H1 (cell line): ENCODE results near the gene SLC35F3. TPM values are rescaled to one million over a fixed set of nuclear protein-coding genes. Genes with fewer than 3 reads are reported as not detected.

Source experiments
- CTCF ChIA-PET: fragments of 300-600 bp; sonication (Branson Sonifier 250); formaldehyde crosslinking; loops from one replicate; lab custom pipeline; 2021; ENCODE audit not compliant: partially characterized antibody; lab: Charles Lee
- POLR2A ChIA-PET: fragments of 300-600 bp; sonication (Branson Sonifier 250); formaldehyde crosslinking; loops from one replicate; lab custom pipeline; 2021; ENCODE audit warnings: inconsistent platforms; ENCODE audit not compliant: partially characterized antibody; lab: Charles Lee
- DNase-seq, 2 experiments: peaks; one replicate each; pipeline versions ENCODE4 v3.0.0 to v3.0.0-alpha.2; 2010 to 2022; ENCODE audit warnings: low spot score in 2 of 2, low read depth in 1 of 2, mixed read lengths in 1 of 2
- FAIRE-seq: peaks from 2 replicates; lab custom pipeline; 2011; peaks lifted over from hg19 to GRCh38; lab: Jason Lieb, UNC
- H2AFZ ChIP-seq: 2 replicates; pipeline ENCODE4 v1.8.1; 2012; ENCODE audit warnings: low read length, inconsistent platforms
- H2AK5ac ChIP-seq: 2 replicates; pipeline ENCODE4 v1.6.1; 2013; ENCODE audit warnings: low read depth, low read length
- H2BK120ac ChIP-seq: replicated peaks from 2 replicates; pipeline ENCODE3; 2013; ENCODE audit warnings: low read depth, low read length, inconsistent platforms
- H2BK12ac ChIP-seq: 2 replicates; pipeline ENCODE4 v1.6.1; 2013; ENCODE audit warnings: low read depth, low read length
- H2BK15ac ChIP-seq: 2 replicates; pipeline ENCODE4 v1.6.1; 2013; ENCODE audit warnings: low read length
- H2BK20ac ChIP-seq: 2 replicates; pipeline ENCODE4 v1.6.1; 2013; ENCODE audit warnings: low read length
- H2BK5ac ChIP-seq: 2 replicates; pipeline ENCODE4 v1.6.1; 2013; ENCODE audit warnings: low read depth, low read length
- H3K14ac ChIP-seq: 2 replicates; pipeline ENCODE4 v1.6.1; 2013; ENCODE audit warnings: inconsistent platforms; ENCODE audit not compliant: insufficient read length
- H3K18ac ChIP-seq: 2 replicates; pipeline ENCODE4 v1.6.1; 2013; ENCODE audit warnings: low read length; ENCODE audit errors: extremely low read depth
- H3K23ac ChIP-seq: 2 replicates; pipeline ENCODE4 v1.6.1; 2013; ENCODE audit warnings: inconsistent platforms; ENCODE audit not compliant: insufficient read length
- H3K23me2 ChIP-seq: 2 replicates; pipeline ENCODE4 v1.6.1; 2013; ENCODE audit warnings: low read depth, low read length
- H3K27ac ChIP-seq: 2 replicates; pipeline ENCODE4 v1.6.1; 2011; ENCODE audit warnings: low read depth, low read length, inconsistent platforms
- H3K27me3 ChIP-seq, 4 experiments: replicated peaks in 1 of 4; 1 replicate in 1 of 4; 2 replicates in 3 of 4; pipeline versions ENCODE4 v1.6.1 to v1.8.1; 2011 to 2013; ENCODE audit warnings: low read length in 3 of 4, mild to moderate bottlenecking in 3 of 4, inconsistent platforms in 2 of 4, mixed read lengths in 2 of 4, moderate library complexity in 1 of 4; ENCODE audit not compliant: control insufficient read depth in 3 of 4, insufficient read depth in 3 of 4; ENCODE audit errors: extremely low read depth in 1 of 4
- H3K36me3 ChIP-seq, 4 experiments: 2 replicates each; pipeline versions ENCODE4 v1.6.1 to v1.8.1; 2011 to 2013; ENCODE audit warnings: mild to moderate bottlenecking in 4 of 4, low read length in 3 of 4, moderate library complexity in 2 of 4, control low read depth in 1 of 4, inconsistent platforms in 1 of 4; ENCODE audit not compliant: insufficient read depth in 4 of 4, control insufficient read depth in 2 of 4
- H3K4ac ChIP-seq: replicated peaks from 2 replicates; pipeline ENCODE3; 2013; ENCODE audit warnings: low read length, low read depth, mixed read lengths, inconsistent platforms; ENCODE audit not compliant: insufficient read length
- H3K4me1 ChIP-seq, 4 experiments: replicated peaks in 1 of 4; 1 replicate in 1 of 4; 2 replicates in 3 of 4; pipeline versions ENCODE4 v1.6.1 to v1.8.1; 2011 to 2013; ENCODE audit warnings: low read length in 3 of 4, inconsistent platforms in 2 of 4, mixed read lengths in 1 of 4; ENCODE audit not compliant: insufficient read depth in 4 of 4, control insufficient read depth in 3 of 4
- H3K4me2 ChIP-seq, 2 experiments: 2 replicates each; pipeline versions ENCODE4 v1.6.1 to v1.8.1; 2011 to 2013; ENCODE audit warnings: low read depth in 2 of 2, low read length in 2 of 2, control low read depth in 1 of 2, inconsistent platforms in 1 of 2, mild to moderate bottlenecking in 1 of 2; ENCODE audit not compliant: insufficient read depth in 1 of 2
- H3K4me3 ChIP-seq, 4 experiments: fragments of 200-600, 300-600 bp in 1 of 4; sonication (generic), shearing (Covaris generic), sonication (Bioruptor Twin) in 1 of 4; 2 replicates each; pipeline versions ENCODE4 v1.5.1 to v1.8.1; 2011 to 2016; ENCODE audit warnings: low read length in 4 of 4, low read depth in 3 of 4, control low read depth in 2 of 4, inconsistent platforms in 2 of 4, mild to moderate bottlenecking in 2 of 4, mixed read lengths in 1 of 4, moderate library complexity in 1 of 4; ENCODE audit not compliant: insufficient read depth in 2 of 4; ENCODE audit errors: extremely low read depth in 1 of 4
- H3K56ac ChIP-seq: replicated peaks from 2 replicates; pipeline ENCODE3; 2013; ENCODE audit warnings: low read depth, mild to moderate bottlenecking, mixed read lengths, low read length, inconsistent platforms; ENCODE audit not compliant: insufficient read length
- H3K79me1 ChIP-seq: 2 replicates; pipeline ENCODE4 v1.6.1; 2013; ENCODE audit warnings: low read depth, low read length, control low read depth
- H3K79me2 ChIP-seq, 2 experiments: 2 replicates each; pipeline versions ENCODE4 v1.6.1 to v1.8.1; 2012 to 2013; ENCODE audit warnings: low read length in 2 of 2, mild to moderate bottlenecking in 2 of 2, inconsistent platforms in 1 of 2; ENCODE audit not compliant: insufficient read depth in 2 of 2, control insufficient read depth in 1 of 2
- H3K9ac ChIP-seq, 4 experiments: replicated peaks in 1 of 4; 1 replicate in 1 of 4; 2 replicates in 3 of 4; pipeline versions ENCODE4 v1.6.1 to v1.8.1; 2011 to 2013; ENCODE audit warnings: low read depth in 3 of 4, low read length in 3 of 4, control low read depth in 2 of 4, mild to moderate bottlenecking in 2 of 4, moderate library complexity in 2 of 4, inconsistent platforms in 1 of 4; ENCODE audit errors: extremely low read depth in 1 of 4
- H3K9me3 ChIP-seq, 2 experiments: 2 replicates each; pipeline versions ENCODE4 v1.6.1 to v1.8.1; 2012 to 2013; ENCODE audit warnings: mild to moderate bottlenecking in 2 of 2, moderate library complexity in 2 of 2, control low read depth in 1 of 2, inconsistent platforms in 1 of 2, low read depth in 1 of 2, low read length in 1 of 2, mixed read lengths in 1 of 2; ENCODE audit not compliant: insufficient read depth in 2 of 2
- H4K20me1 ChIP-seq, 2 experiments: replicated peaks in 1 of 2; 2 replicates each; pipeline versions ENCODE3 to v1.8.1; 2011 to 2013; ENCODE audit warnings: inconsistent platforms in 2 of 2, low read length in 2 of 2, mild to moderate bottlenecking in 1 of 2; ENCODE audit not compliant: insufficient read depth in 2 of 2, control insufficient read depth in 1 of 2
- H4K5ac ChIP-seq: 2 replicates; pipeline ENCODE4 v1.6.1; 2013; ENCODE audit warnings: low read length, low read depth, mixed read lengths, inconsistent platforms; ENCODE audit not compliant: insufficient read length
- H4K8ac ChIP-seq: 2 replicates; pipeline ENCODE4 v1.8.0; 2013; ENCODE audit warnings: mild to moderate bottlenecking, moderate library complexity, low read length, inconsistent platforms; ENCODE audit not compliant: insufficient read depth; ENCODE audit errors: extremely low read depth
- H4K91ac ChIP-seq: replicated peaks from 2 replicates; pipeline ENCODE3; 2013; ENCODE audit warnings: low read length, mixed read lengths, inconsistent platforms; ENCODE audit not compliant: insufficient read length
- CHD2 ChIP-seq: IDR thresholded peaks from 2 replicates; pipeline ENCODE4 v1.6.1; 2012; ENCODE audit warnings: low read length, improper control_type of control experiment
- KDM1A ChIP-seq: fragments of 200-600, 300-600 bp; sonication (generic); IDR thresholded peaks from 2 replicates; pipeline ENCODE4 v1.7.1; 2016; ENCODE audit warnings: mild to moderate bottlenecking, low read length, borderline replicate concordance
- SIX5 ChIP-seq: IDR thresholded peaks from 2 replicates; pipeline ENCODE4 v1.6.1; 2011; ENCODE audit warnings: mild to moderate bottlenecking, low read depth, low read length
- WGBS, 2 experiments: shearing (Covaris generic) in 1 of 2; methylation state at CpG; one replicate each; pipeline versions ENCODE4 v1.1.6 to v1.1.7; 2013 to 2015; ENCODE audit warnings: low lambda C conversion rate in 2 of 2, mixed read lengths in 2 of 2, inconsistent platforms in 1 of 2, low coverage in 1 of 2, missing lambda C conversion rate in 1 of 2; ENCODE audit not compliant: insufficient replicate concordance in 2 of 2, insufficient coverage in 1 of 2, insufficient read length in 1 of 2; ENCODE audit errors: extremely low coverage in 1 of 2, missing lambda C conversion rate in 1 of 2; 5-methylcytosine and 5-hydroxymethylcytosine counted together
- polyA plus RNA-seq, 7 experiments: library from polyadenylated mRNA; depleted of rRNA in 3 of 7; stranded (reverse) in 5 of 7; unstranded in 2 of 7; fragments of >200 nt in 5 of 7; fragments of 200-250 nt in 2 of 7; gene quantifications; 1 replicate in 5 of 7; 2 replicates in 1 of 7; 4 replicates in 1 of 7; pipeline versions ENCODE4 v1.2.1 to v1.2.3, GENCODE V29; 2011 to 2013; ENCODE audit warnings: missing spikeins in 2 of 7, mixed read lengths in 2 of 7
- total RNA-seq: library from RNA; stranded (reverse); fragmentation: NEBNext Ultra II Directional; extraction: Animal tissue kit (Norgen Biotek cat#: 25700); gene quantifications from 2 replicates; pipeline ENCODE4 v1.2.1, GENCODE V29; 2021

SLC35F3 gene
- total and polyA plus RNA-seq, 2 of the 8 experiments (the other 6 are each of a cell fraction or from before 2014, with no cell fraction given), result 0.78 to 1.2 TPM

GRCh38 chr1:233951804-233952203 lies 47.3 kb downstream of the SLC35F3 start:
- Histone ChIP-seq H2BK15ac (no peak overlapping the region), H2AK5ac (no peak overlapping the region), H3K4me2 (no peak overlapping the region), H3K4me1 (peaks cover 0 to 3% (median under 1%) of the 10 kb centered on the region in 4 experiments; a peak in 2 of 7 replicates), H4K91ac (no peak overlapping the region), H3K27ac (no peak overlapping the region), H4K20me1 (no peaks in the 10 kb centered on the region), H4K5ac (no peak overlapping the region), H4K8ac (no peak overlapping the region), H2BK5ac (no peak overlapping the region), H2AFZ (no peak overlapping the region), H2BK20ac (no peak overlapping the region), H3K9ac (no peak overlapping the region), H3K18ac (no peak overlapping the region), H3K4ac (no peak overlapping the region), H3K4me3 (no peak overlapping the region), H3K79me1 (no peaks in the 10 kb centered on the region), H3K56ac (no peak overlapping the region), H3K9me3 (no peaks in the 10 kb centered on the region), H2BK12ac (no peak overlapping the region)
- POLR2A ChIA-PET, result no interaction called here
- FAIRE-seq, result no peak
- WGBS, 2 experiments, result 73% methylated on average over 1 of the region's 1 CpG; no CpG with 5 or more reads in 1 of the 2 experiments
- TF ChIP-seq SIX5 (no peak), CHD2 (no peak), KDM1A (no peak)
- TF ChIP-seq, all 59 proteins: peak for 0
- Histone ChIP-seq H3K14ac (no peak overlapping the region), H3K79me2 (no peaks in the 10 kb centered on the region), H3K27me3 (no peaks in the 10 kb centered on the region), H3K36me3 (no peaks in the 10 kb centered on the region), H3K23ac (no peak overlapping the region), H2BK120ac (no peak overlapping the region), H3K23me2 (no peaks in the 10 kb centered on the region)
- no peak for DNase-seq
- CTCF ChIA-PET, result interaction anchor here (1.3 kb wide), 1 partner anchor 510 kb away, joined by 5 read pairs; no protein-coding TSS in a partner anchor
